Esophagus muscularis mucosa (tissue), 4 donors: ENCODE data around the gene NR4A3. TPM values are rescaled to one million over a fixed set of nuclear protein-coding genes. Genes with fewer than 3 reads are reported as not detected.
A peak's percentile ranks its signal among the peaks of the same experiment; 100 is the strongest.

Source experiments
- DNase-seq: peaks from one replicate; pipeline ENCODE4 v3.0.0-alpha.2; 2017; ENCODE audit errors: extremely low spot score
- H3K27ac ChIP-seq, 4 donors: fragments of 200-600 bp; sonication (generic); replicated peaks in 1 of 4; 1 replicate in 3 of 4; 2 replicates in 1 of 4; pipeline ENCODE4 v1.5.1; 2016 to 2019; ENCODE audit warnings: mild to moderate bottlenecking in 1 of 4
- H3K27me3 ChIP-seq, 4 donors: fragments of 200-600 bp; sonication (generic); one replicate each; pipeline versions ENCODE4 v1.5.1 to v1.6.0; 2016 to 2019
- H3K36me3 ChIP-seq, 4 donors: fragments of 200-600 bp; sonication (generic); one replicate each; pipeline ENCODE4 v1.5.1; 2016 to 2019
- H3K4me1 ChIP-seq, 4 donors: fragments of 200-600 bp; sonication (generic); one replicate each; pipeline ENCODE4 v1.5.1; 2016 to 2019
- H3K4me3 ChIP-seq, 4 donors: fragments of 200-600 bp; sonication (generic); 1 replicate in 2 of 4; 2 replicates in 2 of 4; pipeline ENCODE4 v1.5.1; 2016 to 2019; ENCODE audit warnings: mild to moderate bottlenecking in 4 of 4, moderate library complexity in 1 of 4
- H3K9me3 ChIP-seq, 4 donors: fragments of 200-600 bp; sonication (generic); 1 replicate in 3 of 4; 2 replicates in 1 of 4; pipeline ENCODE4 v1.5.1; 2016 to 2019
- EP300 ChIP-seq: sonication (generic); formaldehyde crosslinking; IDR thresholded peaks from one replicate; pipeline ENCODE4 v1.6.1; 2017; ENCODE audit warnings: antibody characterized with exemption
- POLR2A ChIP-seq: fragments of 450-650 bp; IDR thresholded peaks from one replicate; pipeline ENCODE4 v1.6.1; 2017; ENCODE audit warnings: antibody characterized with exemption, moderate library complexity, mild to moderate bottlenecking, low read depth
- POLR2AphosphoS5 ChIP-seq, 2 donors: sonication (generic); formaldehyde crosslinking; IDR thresholded peaks; one replicate each; pipeline ENCODE4 v1.6.1; 2017; ENCODE audit warnings: antibody characterized with exemption in 2 of 2
- whole genome bisulfite sequencing: methylation state at CpG from one replicate; pipeline ENCODE4 v1.1.5; 2018; 5-methylcytosine and 5-hydroxymethylcytosine counted together
- intact Hi-C: fragments of 100-400 bp; cut with DNase I; formaldehyde crosslinking; loops from one replicate; pipeline ENCODE4 v1.15.1; 2023
- total RNA-seq, 4 donors: library from RNA; depleted of rRNA; stranded (reverse); fragments of >200 nt; gene quantifications; one replicate each; pipeline versions ENCODE4 v1.1.0 to v1.2.1, GENCODE V29; 2016
- TF ChIP-seq, protein P1 (sequence below), 3 experiments: fragments of 200-600 bp in 2 of 3; fragments of 450-650 bp in 1 of 3; sonication (generic) in 2 of 3; IDR thresholded peaks; one replicate each; pipeline ENCODE4 v1.5.1; 2017 to 2019; ENCODE audit warnings: antibody characterized with exemption in 3 of 3, mild to moderate bottlenecking in 2 of 3, moderate library complexity in 1 of 3

Gene NR4A3
- total RNA-seq, 4 donors from 2014 or later = 1.2 to 17.4 (median 1.9) TPM

DNA sequence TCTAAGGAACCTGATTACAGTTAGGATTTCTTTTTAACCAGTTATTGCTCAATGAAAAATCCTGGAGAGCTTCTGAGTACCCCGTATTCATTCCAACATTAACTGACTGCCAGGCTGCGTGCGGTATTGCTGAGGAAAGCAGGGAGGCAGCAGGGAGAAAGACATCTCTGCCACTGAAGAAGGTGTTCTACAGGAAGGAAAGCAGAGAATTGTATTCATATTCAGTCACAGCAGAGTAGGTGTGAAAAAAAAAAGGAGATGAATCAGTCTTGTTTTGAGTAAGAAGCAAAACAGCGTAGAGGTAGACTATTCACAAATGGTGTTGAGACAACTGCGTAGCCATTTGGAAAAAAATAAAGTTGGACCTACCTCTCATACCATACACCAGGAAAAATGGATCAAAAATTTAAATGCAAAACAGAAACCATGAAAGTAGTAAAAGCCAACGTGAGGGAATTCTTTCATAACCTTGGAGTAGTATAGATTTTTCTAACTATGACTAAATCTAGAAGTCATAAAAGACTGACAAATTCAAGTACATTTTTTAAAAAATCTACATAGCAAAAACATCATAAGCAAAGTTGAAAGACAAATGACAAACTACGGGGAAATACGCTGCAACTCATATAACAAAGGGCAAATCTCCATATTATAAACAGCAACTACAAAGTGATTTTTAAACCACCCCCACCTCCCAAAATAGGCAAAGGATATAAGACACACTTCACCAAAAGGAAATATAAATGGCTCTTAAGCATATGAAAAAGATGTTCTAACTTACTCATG is 9.9 kb upstream of the NR4A3 start:
- H3K9me3 ChIP-seq = no peaks in the 10 kb centered on the region
- 91% methylated on average over 8 of the region's 8 CpGs for whole genome bisulfite sequencing
- peaks cover 0 to 14% (median 2%) of the 10 kb centered on the region in 4 donors for H3K4me1 ChIP-seq
- H3K4me3 ChIP-seq = no peak overlapping the region
- TF ChIP-seq, protein P1, sequence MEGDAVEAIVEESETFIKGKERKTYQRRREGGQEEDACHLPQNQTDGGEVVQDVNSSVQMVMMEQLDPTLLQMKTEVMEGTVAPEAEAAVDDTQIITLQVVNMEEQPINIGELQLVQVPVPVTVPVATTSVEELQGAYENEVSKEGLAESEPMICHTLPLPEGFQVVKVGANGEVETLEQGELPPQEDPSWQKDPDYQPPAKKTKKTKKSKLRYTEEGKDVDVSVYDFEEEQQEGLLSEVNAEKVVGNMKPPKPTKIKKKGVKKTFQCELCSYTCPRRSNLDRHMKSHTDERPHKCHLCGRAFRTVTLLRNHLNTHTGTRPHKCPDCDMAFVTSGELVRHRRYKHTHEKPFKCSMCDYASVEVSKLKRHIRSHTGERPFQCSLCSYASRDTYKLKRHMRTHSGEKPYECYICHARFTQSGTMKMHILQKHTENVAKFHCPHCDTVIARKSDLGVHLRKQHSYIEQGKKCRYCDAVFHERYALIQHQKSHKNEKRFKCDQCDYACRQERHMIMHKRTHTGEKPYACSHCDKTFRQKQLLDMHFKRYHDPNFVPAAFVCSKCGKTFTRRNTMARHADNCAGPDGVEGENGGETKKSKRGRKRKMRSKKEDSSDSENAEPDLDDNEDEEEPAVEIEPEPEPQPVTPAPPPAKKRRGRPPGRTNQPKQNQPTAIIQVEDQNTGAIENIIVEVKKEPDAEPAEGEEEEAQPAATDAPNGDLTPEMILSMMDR (IDR thresholded peaks at IDR 0.05) = no peak
- TF ChIP-seq EP300 = no peak
- TF ChIP-seq POLR2A = no peak
- no peak for TF ChIP-seq POLR2AphosphoS5 (IDR thresholded peaks at IDR 0.05)
- no peak overlapping the region for H3K27ac ChIP-seq
- intact Hi-C loops = loop anchor here (10.0 kb wide), 1 partner anchor 783 kb away; no protein-coding TSS in a partner anchor
- H3K36me3 ChIP-seq = no peaks in the 10 kb centered on the region
- DNase-seq = no peak
- no peaks in the 10 kb centered on the region for H3K27me3 ChIP-seq

DNA sequence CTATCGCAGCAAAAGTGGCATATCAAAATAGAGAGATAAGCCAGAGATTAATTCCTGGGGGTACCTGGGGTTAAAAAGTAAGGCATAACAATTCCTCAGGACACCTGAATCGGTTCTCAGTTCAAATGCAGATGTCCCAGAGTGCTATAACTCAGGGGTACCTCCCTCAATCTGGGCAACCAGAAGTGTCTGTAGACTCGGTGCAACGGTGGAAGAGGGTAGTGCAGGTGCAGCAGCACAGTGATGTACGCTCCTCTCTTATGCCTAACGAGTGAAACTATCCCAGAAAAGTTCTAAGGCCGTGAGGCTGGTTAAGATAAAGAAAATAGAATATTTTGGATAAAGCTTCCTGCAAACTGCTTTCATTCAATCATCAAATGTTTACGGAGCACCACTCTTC is 7.9 kb upstream of the NR4A3 start:
- no peak for TF ChIP-seq POLR2AphosphoS5 (IDR thresholded peaks at IDR 0.05)
- TF ChIP-seq EP300 = no peak
- no peak for TF ChIP-seq POLR2A
- TF ChIP-seq, protein P1 (IDR thresholded peaks at IDR 0.05) = no peak
- no peak overlapping the region for H3K27ac ChIP-seq
- H3K27me3 ChIP-seq = no peaks in the 10 kb centered on the region
- DNase-seq = no peak
- no peak overlapping the region for H3K4me3 ChIP-seq
- H3K4me1 ChIP-seq = peaks cover 5 to 18% (median 6%) of the 10 kb centered on the region in 4 donors
- 80% methylated on average over 8 of the region's 8 CpGs for WGBS
- no peaks in the 10 kb centered on the region for H3K9me3 ChIP-seq
- intact Hi-C loops = loop anchor here (10.0 kb wide), 1 partner anchor 781 kb away; no protein-coding TSS in a partner anchor
- no peaks in the 10 kb centered on the region for H3K36me3 ChIP-seq

DNA sequence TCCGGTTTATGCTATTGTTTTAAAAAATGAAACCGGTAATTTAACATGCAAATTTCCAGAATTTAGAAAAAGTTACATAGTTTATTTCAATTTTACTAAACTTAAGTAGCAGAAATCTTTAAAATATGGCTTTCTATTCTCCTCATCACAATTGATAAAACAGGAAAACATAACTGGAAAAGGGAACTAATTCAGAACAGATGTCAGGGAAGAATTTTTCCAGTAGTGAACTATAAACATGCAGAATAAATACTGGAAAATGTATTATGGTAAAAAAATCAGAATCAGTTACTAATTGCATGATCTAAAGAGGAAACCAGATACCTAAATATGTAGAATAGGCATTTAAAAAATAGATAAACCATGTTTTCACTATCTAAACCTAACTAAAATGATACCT is 7.3 kb upstream of the NR4A3 start:
- DNase-seq = no peak
- Histone ChIP-seq H3K4me3 (no peak overlapping the region), H3K36me3 (no peaks in the 10 kb centered on the region), H3K27me3 (no peaks in the 10 kb centered on the region), H3K4me1 (peaks cover 8 to 22% (median 10%) of the 10 kb centered on the region in 4 donors), H3K27ac (no peak overlapping the region), H3K9me3 (no peaks in the 10 kb centered on the region)
- intact Hi-C loops = loop anchor here (10.0 kb wide), 1 partner anchor 780 kb away; no protein-coding TSS in a partner anchor
- TF ChIP-seq, protein P1 (IDR thresholded peaks at IDR 0.05) = no peak
- TF ChIP-seq POLR2A = no peak
- TF ChIP-seq EP300 = no peak
- no peak for TF ChIP-seq POLR2AphosphoS5 (IDR thresholded peaks at IDR 0.05)
- WGBS = 93% methylated on average over 2 of the region's 2 CpGs

DNA sequence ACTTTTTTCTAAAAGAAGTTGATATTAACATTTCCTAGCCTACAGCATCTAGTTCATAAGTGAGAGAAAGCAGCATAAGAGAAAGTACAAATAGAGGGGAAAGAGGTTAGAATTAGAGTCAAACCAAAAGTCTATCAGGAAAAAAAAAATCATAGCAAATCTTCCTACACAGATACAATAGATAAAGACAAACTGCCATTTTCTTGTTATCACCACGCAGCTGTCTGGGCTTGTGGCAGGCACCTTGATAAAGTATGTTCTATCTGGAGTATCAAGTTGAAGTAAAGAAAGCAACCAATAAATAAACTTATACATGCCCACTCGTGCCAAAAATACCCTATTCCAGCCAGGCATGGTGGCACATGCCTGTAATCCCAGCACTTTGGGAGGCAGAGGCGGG is 5.3 kb upstream of the NR4A3 start:
- Histone ChIP-seq H3K4me1 (peaks cover 9 to 34% (median 12%) of the 10 kb centered on the region in 4 donors), H3K27ac (peak overlapping the region in 1 of 4 donors; percentile 1), H3K27me3 (no peaks in the 10 kb centered on the region), H3K9me3 (no peaks in the 10 kb centered on the region), H3K4me3 (no peak overlapping the region), H3K36me3 (no peaks in the 10 kb centered on the region)
- intact Hi-C loops = loop anchor here (10.0 kb wide), 1 partner anchor 778 kb away; no protein-coding TSS in a partner anchor
- TF ChIP-seq, protein P1 (IDR thresholded peaks at IDR 0.05) = no peak
- TF ChIP-seq POLR2AphosphoS5 (IDR thresholded peaks at IDR 0.05) (no peak), EP300 (no peak), POLR2A (no peak)
- 87% methylated on average over 3 of the region's 3 CpGs for WGBS
- DNase-seq = no peak
